ENCODE data around the gene ANGPTL2.

ANGPTL2 gene

DNA sequence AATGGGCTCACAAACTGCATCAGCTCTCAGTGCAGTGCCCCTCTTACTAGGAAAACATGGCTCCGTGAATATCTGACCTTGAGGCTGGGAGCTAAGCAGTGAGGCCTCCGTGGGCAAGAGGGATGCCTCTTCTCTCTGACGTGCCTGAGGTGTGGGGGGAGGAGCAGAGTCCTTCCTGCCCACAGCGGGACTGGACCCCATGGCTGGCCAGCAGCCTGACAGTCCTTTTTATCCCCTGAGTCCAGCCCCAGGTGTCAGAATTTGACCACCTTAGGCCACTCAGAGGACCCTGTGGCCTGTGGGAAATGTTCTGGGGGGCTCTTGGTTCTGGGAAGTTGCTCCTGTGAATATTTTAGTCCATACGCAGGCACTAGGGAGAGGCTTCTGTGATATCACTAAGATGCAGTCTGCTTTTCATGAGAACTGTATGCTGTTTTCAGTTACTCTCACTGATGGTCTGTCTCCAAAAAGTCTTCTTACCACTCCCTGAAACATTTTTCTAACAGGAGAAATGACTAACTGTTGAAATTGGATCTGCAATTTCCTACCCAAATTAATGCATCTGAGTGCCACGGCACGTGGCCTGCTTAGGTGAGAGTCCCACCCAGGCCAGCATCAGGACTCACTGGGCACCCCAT, 23.4 kb downstream of the ANGPTL2 start:
- no peaks in the 10 kb centered on the region for H3K79me2 ChIP-seq (ENCODE audit: control insufficient read depth, low read length)
- H3K27ac ChIP-seq (ENCODE audit: low read depth, low read length): no peak overlapping the region
- H3K27me3 ChIP-seq (ENCODE audit: control insufficient read depth, low read length): no peaks in the 10 kb centered on the region
- no peaks in the 10 kb centered on the region for H3K4me1 ChIP-seq (ENCODE audit: control insufficient read depth, low read length)
- no peak for TF ChIP-seq EZH2phosphoT487 (IDR thresholded peaks at IDR 0.05; ENCODE audit: borderline replicate concordance, low read length)
- TF ChIP-seq, protein P1, sequence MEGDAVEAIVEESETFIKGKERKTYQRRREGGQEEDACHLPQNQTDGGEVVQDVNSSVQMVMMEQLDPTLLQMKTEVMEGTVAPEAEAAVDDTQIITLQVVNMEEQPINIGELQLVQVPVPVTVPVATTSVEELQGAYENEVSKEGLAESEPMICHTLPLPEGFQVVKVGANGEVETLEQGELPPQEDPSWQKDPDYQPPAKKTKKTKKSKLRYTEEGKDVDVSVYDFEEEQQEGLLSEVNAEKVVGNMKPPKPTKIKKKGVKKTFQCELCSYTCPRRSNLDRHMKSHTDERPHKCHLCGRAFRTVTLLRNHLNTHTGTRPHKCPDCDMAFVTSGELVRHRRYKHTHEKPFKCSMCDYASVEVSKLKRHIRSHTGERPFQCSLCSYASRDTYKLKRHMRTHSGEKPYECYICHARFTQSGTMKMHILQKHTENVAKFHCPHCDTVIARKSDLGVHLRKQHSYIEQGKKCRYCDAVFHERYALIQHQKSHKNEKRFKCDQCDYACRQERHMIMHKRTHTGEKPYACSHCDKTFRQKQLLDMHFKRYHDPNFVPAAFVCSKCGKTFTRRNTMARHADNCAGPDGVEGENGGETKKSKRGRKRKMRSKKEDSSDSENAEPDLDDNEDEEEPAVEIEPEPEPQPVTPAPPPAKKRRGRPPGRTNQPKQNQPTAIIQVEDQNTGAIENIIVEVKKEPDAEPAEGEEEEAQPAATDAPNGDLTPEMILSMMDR (IDR thresholded peaks at IDR 0.05; ENCODE audit: low read depth, low read length, poor library complexity, severe bottlenecking): no peak
- H3K36me3 ChIP-seq (ENCODE audit: control insufficient read depth, low read length): no peaks in the 10 kb centered on the region
- H3F3A ChIP-seq (ENCODE audit: control insufficient read depth, insufficient read depth): no peaks in the 10 kb centered on the region
- no peak overlapping the region for H3K4me2 ChIP-seq (ENCODE audit: low read length)
- H3K9me3 ChIP-seq (ENCODE audit: control insufficient read depth, insufficient read depth, low read length): no peaks in the 10 kb centered on the region
- no peak overlapping the region for H3K4me3 ChIP-seq (ENCODE audit: low read length)
- H3K9me2 ChIP-seq (replicated peaks; ENCODE audit: control insufficient read depth, low read length): no peaks in the 10 kb centered on the region
- H4K20me1 ChIP-seq (ENCODE audit: control insufficient read depth, insufficient read depth, low read depth, low read length): no peaks in the 10 kb centered on the region

DNA sequence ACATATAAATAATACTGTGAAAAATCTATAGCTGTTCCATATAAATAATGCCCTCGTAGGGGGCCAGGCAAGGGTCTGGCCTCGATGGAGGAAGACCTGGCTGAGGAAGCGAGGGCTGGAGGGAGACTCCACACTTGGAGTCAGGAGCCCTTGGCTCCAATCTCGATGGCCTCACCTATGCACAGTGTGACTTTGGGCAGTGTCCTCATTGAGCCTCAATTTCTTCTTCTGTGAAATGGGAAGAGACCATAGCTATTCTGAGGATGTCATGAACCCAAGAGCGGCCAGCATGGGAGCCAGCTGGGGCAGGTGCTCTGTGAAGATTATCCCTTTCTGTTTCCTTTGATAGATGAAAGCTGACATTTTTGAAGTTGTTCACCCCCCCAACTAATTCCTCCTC, 24.8 kb downstream of the ANGPTL2 start:
- Histone ChIP-seq H4K20me1 (ENCODE audit: control insufficient read depth, insufficient read depth, low read depth, low read length) (no peaks in the 10 kb centered on the region), H3K9me2 (replicated peaks; ENCODE audit: control insufficient read depth, low read length) (no peaks in the 10 kb centered on the region), H3K9me3 (ENCODE audit: control insufficient read depth, insufficient read depth, low read length) (no peaks in the 10 kb centered on the region), H3K4me1 (ENCODE audit: control insufficient read depth, low read length) (no peaks in the 10 kb centered on the region), H3K79me2 (ENCODE audit: control insufficient read depth, low read length) (no peaks in the 10 kb centered on the region), H3K4me2 (ENCODE audit: low read length) (no peak overlapping the region), H3K4me3 (ENCODE audit: low read length) (no peak overlapping the region), H3K36me3 (ENCODE audit: control insufficient read depth, low read length) (no peaks in the 10 kb centered on the region), H3K27ac (ENCODE audit: low read depth, low read length) (no peak overlapping the region), H3K27me3 (ENCODE audit: control insufficient read depth, low read length) (no peaks in the 10 kb centered on the region), H3F3A (ENCODE audit: control insufficient read depth, insufficient read depth) (no peaks in the 10 kb centered on the region)
- TF ChIP-seq, protein P1 (IDR thresholded peaks at IDR 0.05; ENCODE audit: low read depth, low read length, poor library complexity, severe bottlenecking): no peak
- TF ChIP-seq EZH2phosphoT487 (IDR thresholded peaks at IDR 0.05; ENCODE audit: borderline replicate concordance, low read length): no peak

DNA sequence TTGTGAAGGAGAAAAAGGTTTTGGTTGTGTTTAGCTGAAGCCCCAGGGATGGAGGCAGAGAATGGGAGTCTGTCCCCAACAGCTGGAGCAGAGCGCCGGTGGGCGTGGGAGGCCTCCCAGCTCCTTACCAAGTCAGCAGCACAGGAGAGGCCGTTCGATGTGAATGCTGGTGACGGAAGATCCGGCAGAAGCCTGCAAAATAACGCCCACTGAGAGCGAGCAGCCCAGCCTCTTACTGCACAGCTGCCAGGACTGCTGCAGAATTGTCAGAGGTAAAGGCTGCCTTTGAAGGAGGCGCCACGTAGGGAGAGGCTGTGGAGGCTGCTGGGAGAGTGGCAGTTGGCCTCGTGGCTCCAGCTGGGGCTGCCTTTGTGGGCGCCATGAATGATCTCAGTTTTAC, 26.2 kb downstream of the ANGPTL2 start:
- no peak overlapping the region for H3K4me2 ChIP-seq (ENCODE audit: low read length)

More for the DNA sequence above, 26.2 kb downstream of the ANGPTL2 start:
- Histone ChIP-seq H3K27ac (ENCODE audit: low read depth, low read length) (no peak overlapping the region), H3F3A (ENCODE audit: control insufficient read depth, insufficient read depth) (no peaks in the 10 kb centered on the region), H3K9me3 (ENCODE audit: control insufficient read depth, insufficient read depth, low read length) (no peaks in the 10 kb centered on the region), H3K36me3 (ENCODE audit: control insufficient read depth, low read length) (no peaks in the 10 kb centered on the region), H3K27me3 (ENCODE audit: control insufficient read depth, low read length) (no peaks in the 10 kb centered on the region), H3K4me3 (ENCODE audit: low read length) (no peak overlapping the region), H4K20me1 (ENCODE audit: control insufficient read depth, insufficient read depth, low read depth, low read length) (no peaks in the 10 kb centered on the region), H3K9me2 (replicated peaks; ENCODE audit: control insufficient read depth, low read length) (no peaks in the 10 kb centered on the region), H3K79me2 (ENCODE audit: control insufficient read depth, low read length) (no peaks in the 10 kb centered on the region), H3K4me1 (ENCODE audit: control insufficient read depth, low read length) (no peaks in the 10 kb centered on the region)
- no peak for TF ChIP-seq EZH2phosphoT487 (IDR thresholded peaks at IDR 0.05; ENCODE audit: borderline replicate concordance, low read length)
- TF ChIP-seq, protein P1 (IDR thresholded peaks at IDR 0.05; ENCODE audit: low read depth, low read length, poor library complexity, severe bottlenecking): no peak
